Gastroesophageal sphincter (tissue), 3 donors: ENCODE data around the gene THADA.

Experiments
- CTCF ChIP-seq, 4 experiments: fragments of 200-600 bp in 2 of 4; fragments of 450-650 bp in 2 of 4; sonication (generic) in 1 of 4; IDR thresholded peaks; one replicate each; pipeline ENCODE4 v1.5.1; 2017 to 2019; ENCODE audit warnings: antibody characterized with exemption in 4 of 4, mild to moderate bottlenecking in 2 of 4, moderate library complexity in 2 of 4
- EP300 ChIP-seq: sonication (generic); formaldehyde crosslinking; IDR thresholded peaks from one replicate; pipeline ENCODE4 v1.6.1; 2017; ENCODE audit warnings: antibody characterized with exemption, mild to moderate bottlenecking
- POLR2A ChIP-seq, 2 donors: fragments of 450-650 bp; IDR thresholded peaks; one replicate each; pipeline ENCODE4 v1.6.1; 2017; ENCODE audit warnings: antibody characterized with exemption in 2 of 2, mild to moderate bottlenecking in 2 of 2, moderate library complexity in 1 of 2
- POLR2AphosphoS5 ChIP-seq: sonication (generic); formaldehyde crosslinking; IDR thresholded peaks from one replicate; pipeline ENCODE4 v1.6.1; 2017; ENCODE audit warnings: antibody characterized with exemption

GRCh38 chr2:43318791-43319190 is 277.0 kb downstream of the THADA start:
- TF ChIP-seq CTCF (IDR thresholded peaks at IDR 0.05) (no peak), EP300 (no peak), POLR2A (IDR thresholded peaks at IDR 0.05) (no peak), POLR2AphosphoS5 (no peak)
